ENCODE measurements around the gene TBXAS1.

The TBXAS1 gene

DNA sequence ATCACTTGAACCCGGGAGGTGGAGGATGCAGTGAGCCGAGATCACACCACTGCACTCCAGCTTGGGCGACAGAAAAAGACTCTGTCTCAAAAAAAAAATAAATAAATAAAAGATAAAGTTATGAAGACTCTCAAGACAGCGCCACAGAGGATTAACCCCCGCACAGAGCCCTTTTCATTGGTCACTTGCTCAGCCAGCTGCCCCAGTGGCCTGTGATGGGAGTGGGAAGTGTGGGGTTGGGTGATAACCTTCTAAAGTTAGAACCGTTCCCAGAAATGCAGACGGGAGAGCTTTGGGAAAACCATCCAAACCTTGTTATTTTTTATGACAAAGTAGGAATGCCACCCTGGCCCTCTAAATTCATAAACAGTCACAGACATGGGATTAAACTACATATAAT lies 176.3 kb downstream of the TBXAS1 start:
- TF ChIP-seq ZFX (IDR thresholded peaks at IDR 0.05; ENCODE audit: borderline replicate concordance) = no peak
- TF ChIP-seq CTCF (IDR thresholded peaks at IDR 0.05) = no peak

GRCh38 chr7:140005754-140006503 lies 176.9 kb downstream of the TBXAS1 start:
- no peak overlapping the region for H3K27ac ChIP-seq
- TF ChIP-seq ZFX (IDR thresholded peaks at IDR 0.05; ENCODE audit: borderline replicate concordance) (no peak), CTCF (IDR thresholded peaks at IDR 0.05) (peak; percentile 86)

More for the DNA sequence above, 176.3 kb downstream of the TBXAS1 start:
- H3K27ac ChIP-seq = no peak overlapping the region

DNA sequence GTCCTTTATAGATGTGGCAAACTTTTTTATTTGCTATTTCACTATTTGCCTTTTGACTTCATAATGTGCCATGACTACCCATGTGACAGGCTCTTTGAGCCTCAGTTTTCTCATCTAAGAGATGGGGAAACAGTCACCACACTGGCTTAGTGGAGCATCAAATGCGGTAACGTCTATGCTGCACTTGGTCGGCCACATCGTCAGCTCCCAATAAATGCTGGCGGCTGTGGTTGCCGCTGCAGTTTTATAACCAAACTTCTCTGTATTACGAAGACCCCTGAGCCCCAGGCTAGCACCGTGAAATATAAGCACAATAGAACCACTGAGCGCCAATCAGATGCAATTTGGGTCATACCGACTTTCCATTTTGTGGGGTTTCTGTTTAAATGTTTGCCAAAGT lies 177.5 kb downstream of the TBXAS1 start:
- TF ChIP-seq ZFX (IDR thresholded peaks at IDR 0.05; ENCODE audit: borderline replicate concordance) = no peak
- TF ChIP-seq CTCF (IDR thresholded peaks at IDR 0.05) = no peak
- H3K27ac ChIP-seq = no peak overlapping the region

DNA sequence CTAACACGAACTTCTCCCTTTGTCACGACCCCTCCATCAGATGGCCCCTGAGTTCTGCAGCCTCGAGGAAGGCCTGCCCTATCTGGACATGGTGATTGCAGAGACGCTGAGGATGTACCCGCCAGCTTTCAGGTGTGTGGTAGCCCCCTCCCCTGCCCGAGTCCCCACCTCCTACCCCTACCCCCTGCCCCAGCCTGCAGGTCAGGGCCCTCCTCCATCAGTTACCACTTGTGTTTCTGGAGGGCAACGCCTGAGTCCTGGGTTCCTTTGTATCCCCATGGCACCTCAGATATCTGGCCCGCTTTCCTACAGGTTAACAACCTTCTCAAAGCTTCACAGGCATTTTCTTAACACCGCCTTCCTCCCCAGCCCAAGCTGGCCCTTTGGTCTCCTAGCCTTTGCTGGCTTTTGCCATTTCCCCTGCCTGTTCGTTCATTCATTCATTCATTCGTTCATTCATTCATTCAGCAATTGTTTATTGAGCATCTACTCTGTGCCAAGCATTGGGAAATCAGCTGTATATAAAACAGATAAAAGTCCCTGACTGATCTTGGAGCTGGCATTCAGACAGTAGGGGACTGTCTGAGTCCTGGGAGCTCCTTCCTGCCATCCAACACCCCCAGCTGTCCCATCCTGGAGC lies 178.1 kb downstream of the TBXAS1 start:
- TF ChIP-seq ZFX (IDR thresholded peaks at IDR 0.05; ENCODE audit: borderline replicate concordance) = no peak
- TF ChIP-seq CTCF (IDR thresholded peaks at IDR 0.05) = no peak
- no peak overlapping the region for H3K27ac ChIP-seq

GRCh38 chr7:140008755-140009610 lies 179.9 kb downstream of the TBXAS1 start:
- H3K27ac ChIP-seq = no peak overlapping the region

GRCh38 chr7:140009735-140010134 lies 180.7 kb downstream of the TBXAS1 start:
- no peak overlapping the region for H3K27ac ChIP-seq
- no peak for TF ChIP-seq CTCF (IDR thresholded peaks at IDR 0.05)
- no peak for TF ChIP-seq ZFX (IDR thresholded peaks at IDR 0.05; ENCODE audit: borderline replicate concordance)

More at GRCh38 chr7:140008755-140009610, 179.9 kb downstream of the TBXAS1 start:
- TF ChIP-seq CTCF (IDR thresholded peaks at IDR 0.05) (no peak), ZFX (IDR thresholded peaks at IDR 0.05; ENCODE audit: borderline replicate concordance) (no peak)

Measured in 22Rv1 (cell line).